Limb (tissue), 2 donors: ENCODE data around the gene MMP20.

Experiments used
- DNase-seq, 2 donors: peaks; one replicate each; pipeline ENCODE4 v3.0.0-alpha.2; 2016; ENCODE audit errors: extremely low spot score in 2 of 2

Gene MMP20

DNA sequence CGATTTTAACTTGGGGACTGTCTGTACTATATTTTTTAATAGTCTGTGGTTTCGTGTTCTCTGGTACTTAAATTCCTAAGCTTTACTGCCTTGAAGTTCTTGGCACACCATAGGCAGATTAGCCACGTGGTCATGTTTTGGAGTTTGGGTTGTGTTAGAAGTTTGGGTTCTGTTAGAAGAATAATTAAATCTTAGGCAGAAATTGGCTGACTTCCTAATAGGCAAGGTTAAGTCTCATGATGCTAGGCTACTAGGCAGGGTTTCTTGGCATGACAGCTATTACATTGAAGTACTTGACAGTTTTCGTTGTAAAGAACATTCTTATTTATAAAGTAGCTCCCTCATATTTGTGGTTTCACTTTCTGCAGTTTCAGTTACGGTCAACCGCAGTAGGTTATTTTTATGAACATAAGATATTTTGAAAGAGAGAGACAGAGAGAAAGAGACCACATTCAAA, 64.5 kb downstream of the MMP20 start:
- peak in 1 of 2 donors; percentile 51 for DNase-seq

DNA sequence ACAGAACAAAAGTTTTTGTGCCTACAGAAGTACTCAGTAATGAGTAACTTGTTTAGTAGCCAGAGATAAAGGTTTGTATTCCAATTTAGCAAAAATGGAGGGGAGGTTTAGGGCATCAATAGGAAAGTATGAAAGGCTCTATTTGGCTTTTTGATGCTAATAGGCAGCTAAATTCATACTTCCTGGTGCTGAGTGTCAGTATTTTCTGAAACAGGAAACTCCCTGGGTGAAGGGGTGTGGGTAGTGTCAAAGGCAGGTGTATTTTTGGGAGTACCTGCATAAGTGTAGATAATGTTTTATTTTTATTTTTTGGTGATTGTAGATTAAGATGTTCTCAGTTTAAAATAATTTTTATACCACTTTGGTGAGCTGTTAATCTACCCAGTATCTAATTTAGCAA, 65.3 kb downstream of the MMP20 start:
- no peak for DNase-seq

DNA sequence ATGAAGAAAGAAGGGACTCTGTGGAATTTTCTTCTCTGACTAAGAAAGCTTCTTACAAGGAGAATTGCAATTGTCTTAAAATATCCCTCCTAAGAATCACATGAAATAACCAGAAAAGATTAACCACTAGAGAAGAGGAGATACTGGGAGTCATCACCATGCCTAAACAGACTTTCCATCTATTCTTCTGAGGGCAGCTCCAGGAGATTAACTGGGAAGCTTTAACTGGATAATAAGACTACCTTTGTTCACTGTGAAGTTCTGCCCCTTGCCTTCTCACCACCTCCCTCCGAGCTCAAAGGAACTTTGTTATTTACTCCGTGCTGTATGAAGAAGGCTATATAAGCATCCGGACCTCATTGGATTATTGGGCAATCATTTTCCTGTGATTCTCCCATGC, 70.0 kb downstream of the MMP20 start:
- DNase-seq = no peak

DNA sequence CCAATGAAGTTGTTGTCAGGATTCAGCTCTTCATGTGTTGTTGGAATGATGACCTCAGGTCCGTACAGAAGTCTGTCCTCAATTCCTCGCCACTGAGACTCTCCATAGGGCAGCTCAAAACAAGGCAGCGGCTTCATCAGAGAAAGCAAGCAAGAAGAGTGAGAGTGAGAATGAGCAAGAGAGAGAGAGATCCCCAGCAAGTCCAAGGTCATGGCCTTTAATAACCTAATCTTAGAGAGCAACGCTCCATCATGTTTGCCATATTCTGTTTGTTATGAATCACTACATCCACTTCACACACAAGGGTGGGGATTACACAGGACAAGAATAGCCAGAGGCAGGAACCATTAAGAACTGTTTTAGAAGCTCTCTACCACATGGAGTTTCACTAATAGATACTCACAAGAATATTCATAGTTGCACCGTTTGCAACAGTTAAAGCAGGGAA, 71.3 kb downstream of the MMP20 start:
- DNase-seq = no peak

DNA sequence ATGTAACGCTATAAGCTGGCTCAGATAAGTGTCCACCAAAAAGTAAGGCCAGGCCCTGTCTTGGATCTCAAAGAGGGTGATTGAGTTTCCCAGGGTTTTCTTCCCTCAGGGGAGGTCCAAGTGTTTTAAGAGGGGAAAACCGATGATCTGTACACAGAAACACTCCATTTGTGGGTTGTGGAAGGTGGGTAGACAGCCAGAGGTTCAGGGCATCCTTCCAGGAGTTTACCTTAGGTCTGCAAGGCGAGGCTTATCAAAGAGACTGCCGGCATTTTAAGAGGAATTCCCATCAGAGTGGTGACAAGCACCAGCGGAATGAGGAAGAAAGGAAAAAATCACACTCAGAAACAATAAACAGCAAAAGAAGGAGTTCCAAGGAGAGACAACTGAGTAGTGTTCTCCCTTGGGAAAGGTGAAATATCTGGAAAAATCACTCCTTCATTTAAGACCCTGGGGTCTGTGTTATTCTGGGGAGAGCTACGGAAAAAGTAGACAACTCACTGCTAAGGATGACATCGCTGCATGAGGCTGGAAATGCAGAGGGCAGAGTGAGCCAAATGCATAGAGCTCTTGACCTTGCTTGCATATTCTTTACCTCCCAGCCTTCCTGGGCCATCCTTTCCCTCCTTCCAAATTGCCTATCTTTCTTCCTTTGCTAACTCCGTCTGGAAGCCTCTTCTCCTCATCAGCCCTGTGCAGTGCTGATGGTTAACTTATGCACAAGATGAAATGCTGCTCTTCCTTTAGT, 72.5 kb downstream of the MMP20 start:
- DNase-seq = no peak

DNA sequence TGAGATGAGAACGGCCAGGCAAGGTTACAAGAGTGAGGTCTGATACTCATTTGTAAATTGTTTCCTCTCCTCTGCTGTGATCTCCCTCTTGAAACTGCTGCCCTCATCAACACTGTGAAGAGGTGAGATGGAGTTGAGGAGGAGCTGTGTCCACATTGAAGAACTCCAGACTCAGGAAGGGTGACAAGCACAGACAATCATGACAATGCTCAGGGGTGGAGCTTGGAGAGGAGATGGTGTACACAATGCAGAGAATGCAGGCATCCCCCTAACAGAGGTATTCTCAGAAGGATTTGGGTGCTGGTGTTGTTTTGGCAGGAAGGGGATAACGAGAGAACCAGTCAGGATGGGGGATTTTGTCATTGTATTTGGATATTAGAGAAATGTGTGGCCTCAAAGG, 73.1 kb downstream of the MMP20 start:
- DNase-seq = no peak

DNA sequence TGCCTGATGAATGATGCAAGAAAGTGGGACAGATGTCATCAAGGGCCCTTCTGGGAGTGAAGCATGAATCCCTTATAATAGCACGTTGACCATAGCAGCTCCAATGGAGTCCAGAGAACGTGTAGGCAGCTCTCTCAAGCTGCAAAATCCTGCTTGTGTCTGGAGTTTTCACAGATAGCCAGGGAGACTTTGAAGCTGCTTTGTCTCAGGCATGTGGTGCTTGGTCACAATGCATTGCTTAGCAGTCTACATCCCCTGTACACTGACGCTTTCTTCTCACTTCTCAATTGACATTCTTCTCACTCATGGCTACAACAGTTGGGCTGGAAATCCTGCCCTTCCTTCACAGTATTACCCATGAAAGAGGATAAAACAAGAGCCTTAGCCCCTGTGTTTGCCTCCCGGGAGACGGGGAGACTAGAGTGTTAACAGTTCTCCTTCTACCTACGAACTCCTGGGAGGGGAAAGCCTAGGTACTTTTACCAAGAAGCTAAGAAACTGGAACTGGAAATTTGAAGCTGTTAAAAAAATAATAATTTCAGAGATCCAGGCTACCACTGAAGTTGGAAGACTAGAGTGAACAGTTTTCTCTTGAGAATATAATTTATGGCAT, 73.9 kb downstream of the MMP20 start:
- no peak for DNase-seq

DNA sequence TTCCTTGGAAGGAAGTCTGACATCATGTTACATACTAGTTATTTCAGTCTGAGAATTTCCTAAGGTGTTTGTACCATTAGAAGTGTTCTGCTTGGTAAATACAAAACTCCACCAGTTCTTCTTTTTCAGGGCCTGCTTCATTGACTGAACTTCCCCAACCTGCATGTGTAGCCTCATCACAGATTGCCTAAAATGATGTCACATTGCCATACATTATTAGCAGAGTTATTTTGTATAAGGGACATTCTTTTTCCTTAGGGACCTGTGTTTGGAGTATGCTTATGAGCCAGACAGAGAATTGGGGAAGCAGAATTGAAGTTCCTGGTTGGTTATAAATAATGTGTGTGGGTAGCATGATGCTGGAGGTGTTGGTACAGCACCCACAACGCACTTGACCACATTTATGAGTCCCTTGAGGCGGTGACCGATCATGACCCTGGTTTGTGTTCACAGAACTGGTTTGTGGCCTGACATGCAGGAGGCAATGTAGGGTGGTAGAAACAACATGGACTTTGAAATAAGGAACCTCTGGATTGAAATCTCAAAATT, 78.1 kb downstream of the MMP20 start:
- no peak for DNase-seq

DNA sequence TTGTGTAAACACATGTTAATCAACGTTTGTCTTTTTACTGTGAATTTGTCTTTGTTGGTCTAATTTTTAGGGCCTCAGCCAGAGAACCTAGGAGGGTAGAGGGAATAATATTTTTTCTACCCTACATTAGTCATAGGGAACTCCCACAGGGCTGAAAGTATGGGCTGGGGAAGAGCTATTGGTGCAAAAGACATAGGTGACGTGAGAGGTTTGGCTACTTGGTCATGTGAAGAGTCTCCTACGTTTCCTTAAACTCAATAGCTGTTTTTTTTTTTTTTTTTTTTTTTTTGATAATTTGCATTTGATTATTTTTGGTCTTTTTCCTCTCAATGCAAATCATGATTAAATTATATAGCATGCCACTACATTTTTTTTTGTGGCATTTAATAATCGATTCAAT, 78.7 kb downstream of the MMP20 start:
- DNase-seq = no peak

DNA sequence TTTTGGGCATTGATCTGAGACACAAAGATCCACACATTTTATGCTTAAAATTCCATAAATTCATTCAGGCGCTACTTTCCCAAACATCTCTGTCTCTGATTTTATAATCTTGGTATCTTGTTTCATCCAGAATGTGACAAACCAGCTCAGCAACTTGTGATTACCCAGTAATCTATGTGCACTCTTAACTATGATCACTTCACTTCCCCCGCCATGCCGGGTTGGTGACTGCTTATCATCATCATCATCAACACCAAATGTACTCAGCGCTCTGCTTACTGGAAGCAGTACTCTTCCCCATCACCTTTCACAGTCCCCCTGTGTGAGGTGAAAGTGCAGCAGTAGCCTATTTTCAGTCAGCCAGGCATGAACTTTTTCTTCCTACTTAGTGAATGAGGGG, 79.4 kb downstream of the MMP20 start:
- DNase-seq = no peak

DNA sequence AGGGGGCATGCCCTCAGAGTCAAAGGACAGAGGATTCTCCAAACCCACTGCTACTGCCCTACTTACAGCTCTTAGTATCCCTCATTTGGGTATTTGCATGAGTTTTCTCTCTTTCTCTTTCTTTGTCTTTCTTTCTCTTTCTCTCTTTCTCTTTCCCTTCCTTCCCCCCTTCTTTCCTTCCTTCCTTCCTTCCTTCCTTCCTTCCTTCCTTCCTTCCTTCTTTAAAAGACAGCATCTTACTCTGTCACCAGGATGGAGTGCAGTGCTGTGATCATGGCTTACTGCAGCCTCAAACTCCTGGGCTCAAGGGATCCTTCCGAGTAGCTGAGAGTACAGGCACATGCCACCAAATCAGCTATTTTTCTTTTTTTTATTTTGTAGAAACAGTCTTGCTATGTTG, 80.5 kb downstream of the MMP20 start:
- no peak for DNase-seq

DNA sequence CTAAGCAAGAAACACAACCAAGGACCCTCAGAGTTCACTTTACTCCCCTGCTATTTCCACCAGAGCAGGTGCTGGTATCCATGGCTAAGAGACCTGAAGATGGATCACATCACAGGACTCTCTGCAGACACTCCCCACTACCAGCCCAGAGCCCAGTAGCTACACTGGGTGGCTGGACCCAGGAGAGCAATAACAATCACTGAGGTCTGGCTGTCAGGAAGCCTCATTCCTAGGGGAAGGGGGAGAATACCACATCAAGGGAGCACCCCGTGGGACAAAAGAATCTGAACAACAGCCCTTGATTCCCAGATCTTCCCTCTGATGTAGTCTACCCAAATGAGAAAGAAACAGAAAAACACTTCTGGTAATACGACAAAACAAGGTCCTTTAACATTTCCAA, 85.6 kb downstream of the MMP20 start:
- no peak for DNase-seq

DNA sequence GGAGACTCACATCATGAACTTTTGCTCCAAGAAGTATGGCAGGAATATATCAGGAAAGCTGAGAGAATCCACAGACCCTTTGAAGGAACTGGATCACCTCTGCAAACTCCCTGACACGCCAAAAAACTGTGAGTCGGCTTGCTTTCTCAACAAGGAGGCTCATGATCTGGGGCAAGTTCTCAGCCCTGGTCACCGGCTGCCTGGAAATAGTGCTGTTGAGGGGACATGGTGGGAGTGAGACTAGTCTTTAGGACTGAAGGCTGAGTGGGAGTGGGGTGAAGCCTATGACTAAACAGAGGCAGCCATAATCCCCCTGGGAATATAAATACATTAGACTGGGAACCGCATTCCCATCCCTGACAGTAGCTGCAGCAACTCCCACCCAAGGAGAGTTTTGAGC, 86.2 kb downstream of the MMP20 start:
- DNase-seq = no peak

DNA sequence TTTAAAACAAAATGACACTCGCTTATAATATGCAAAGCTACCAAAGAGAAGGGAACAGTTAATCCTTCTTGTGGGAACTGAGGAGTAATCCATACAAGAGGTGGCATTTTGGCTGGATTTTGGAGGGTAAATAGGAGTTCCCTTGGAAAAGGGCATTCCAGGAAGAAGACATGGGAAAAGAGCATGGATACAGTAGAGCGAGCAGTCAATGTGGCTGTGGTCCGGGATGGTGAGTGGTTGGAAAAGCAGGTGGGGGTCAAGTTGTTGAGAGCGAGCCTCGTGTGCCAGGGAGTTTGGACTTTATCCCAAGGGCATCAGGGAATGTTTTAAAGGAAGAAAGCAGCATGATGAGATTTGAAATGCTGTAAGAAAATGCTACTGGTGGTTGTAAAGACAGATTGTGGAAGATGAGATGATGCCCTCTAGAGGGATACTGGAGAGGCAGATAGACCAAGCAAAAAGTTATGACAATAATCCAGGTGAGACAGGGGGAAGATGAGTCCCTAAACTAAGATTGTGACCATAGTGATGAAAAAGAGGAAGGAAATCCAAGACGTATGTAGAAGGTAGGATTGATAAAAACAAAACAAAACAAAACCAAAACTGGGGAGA, 90.8 kb downstream of the MMP20 start:
- DNase-seq = no peak

DNA sequence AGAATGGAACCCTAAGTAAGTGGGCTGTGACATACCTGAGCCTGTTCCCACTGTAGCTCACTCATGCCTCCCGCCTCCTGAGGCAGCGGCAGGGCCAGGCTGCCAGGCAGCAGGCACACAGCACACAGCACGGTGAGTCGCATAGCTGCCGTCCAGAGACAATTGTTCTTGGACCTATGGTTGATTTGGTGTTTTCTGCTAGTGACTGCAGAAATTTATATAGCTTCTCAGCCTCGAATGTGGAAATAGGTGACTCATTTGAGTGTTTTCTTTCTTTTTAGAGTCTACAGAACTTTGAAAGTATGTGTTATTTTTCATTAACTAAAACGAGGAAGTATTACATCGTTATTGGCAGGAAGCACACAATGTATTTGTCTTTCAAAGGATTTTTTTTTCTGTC, 94.6 kb downstream of the MMP20 start, which contains the start of gene MMP7:
Gene MMP7 (minus strand): TSS at position 190 of the 400 bp plus-strand sequence. CDS start 47 bp downstream, at position 143.
- no peak for DNase-seq

DNA sequence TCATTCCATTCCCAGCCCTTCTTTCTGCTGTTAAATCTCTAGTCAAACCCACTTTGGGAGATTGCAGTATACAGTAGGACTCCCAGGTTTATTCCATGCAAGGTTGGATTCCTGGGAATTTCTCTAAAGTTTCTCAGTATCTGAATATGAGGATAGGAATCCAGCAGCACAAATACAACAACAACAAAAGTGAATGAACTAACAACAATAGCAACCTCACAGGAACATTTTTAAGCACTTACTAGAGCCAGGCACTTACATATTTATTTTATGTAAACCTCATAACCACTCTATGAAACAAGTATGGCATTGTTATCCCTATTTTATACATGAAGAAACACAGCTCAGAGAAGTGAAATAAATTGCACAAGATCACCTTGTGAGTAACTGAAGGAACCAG, 96.5 kb downstream of the MMP20 start:
- DNase-seq = no peak

DNA sequence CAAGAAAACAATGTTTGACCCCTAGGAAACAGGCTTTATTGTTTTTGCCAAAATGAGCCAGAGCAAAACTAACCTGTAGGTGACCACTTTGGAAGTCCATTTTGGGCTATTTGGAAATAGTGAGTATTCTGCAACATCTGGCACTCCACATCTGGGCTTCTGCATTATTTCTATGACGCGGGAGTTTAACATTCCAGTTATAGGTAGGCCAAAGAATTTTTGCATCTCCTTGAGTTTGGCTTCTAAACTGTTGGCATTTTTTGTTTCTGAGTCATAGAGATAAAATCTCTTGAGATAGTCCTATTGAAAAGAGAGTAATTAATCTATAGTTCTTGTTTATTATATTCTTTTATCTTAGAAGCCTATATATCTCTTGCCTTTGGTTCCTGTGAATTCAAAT, 97.4 kb downstream of the MMP20 start:
- DNase-seq = no peak

DNA sequence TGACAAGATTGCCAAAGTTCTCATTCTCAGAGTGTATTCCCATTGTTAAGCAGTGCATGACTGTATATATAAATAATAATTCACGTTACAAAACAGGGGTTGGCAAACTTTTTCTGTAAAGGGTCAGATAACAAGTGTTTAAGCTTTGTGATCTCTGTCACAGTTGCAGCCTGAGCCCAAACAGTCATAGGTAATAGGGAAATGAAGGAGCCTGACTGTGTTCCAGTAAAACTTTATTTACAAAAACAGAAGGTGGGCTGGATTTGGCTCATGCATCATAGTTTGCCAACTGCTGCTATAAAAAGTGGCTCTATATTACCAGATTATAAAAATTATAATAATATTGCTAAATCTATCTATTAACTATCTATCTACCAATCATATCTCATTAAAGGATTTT, 98.1 kb downstream of the MMP20 start:
- no peak for DNase-seq
